Chondrocyte (in vitro differentiated cells): Measurements from ENCODE around the gene GPN2. TPM values are rescaled to one million over a fixed set of nuclear protein-coding genes. Genes with fewer than 3 reads are reported as not detected.

Experiments used
- DNase-seq: peaks from one replicate; pipeline ENCODE4 v3.0.0; 2021; ENCODE audit warnings: mixed read lengths, low spot score
- H3K27ac Mint-ChIP-seq: one replicate; pipeline ENCODE4 v1.8.0; 2021; ENCODE audit warnings: mild to moderate bottlenecking, moderate library complexity, mixed read lengths; ENCODE audit not compliant: unreplicated experiment
- H3K27me3 Mint-ChIP-seq: 2 replicates; pipeline ENCODE4 v1.8.0; 2021; ENCODE audit warnings: low read depth, mixed read lengths
- H3K36me3 Mint-ChIP-seq: 2 replicates; pipeline ENCODE4 v1.8.0; 2021; ENCODE audit warnings: low read depth, mixed read lengths
- H3K4me1 Mint-ChIP-seq: 2 replicates; pipeline ENCODE4 v1.8.0; 2021; ENCODE audit warnings: low read depth, mild to moderate bottlenecking, mixed read lengths
- H3K4me3 Mint-ChIP-seq: one replicate; pipeline ENCODE4 v1.8.0; 2021; ENCODE audit warnings: mild to moderate bottlenecking, moderate library complexity, mixed read lengths; ENCODE audit not compliant: unreplicated experiment
- H3K9me3 Mint-ChIP-seq: 2 replicates; pipeline ENCODE4 v1.8.0; 2021; ENCODE audit warnings: low read depth, mixed read lengths
- CTCF ChIP-seq: fragments of 200-600 bp; sonication (generic); IDR thresholded peaks from 2 replicates; pipeline ENCODE4 v1.5.0; 2021; ENCODE audit warnings: antibody characterized with exemption, mild to moderate bottlenecking, moderate library complexity
- total RNA-seq: library from RNA; stranded (reverse); gene quantifications from 3 replicates; pipeline ENCODE4 v1.2.1, GENCODE V29; 2021

The GPN2 gene
- total RNA-seq, 1 donor from 2014 or later: 19.8 TPM

- no peaks in the 10 kb centered on the region for H3K27me3 Mint-ChIP-seq
- no peak overlapping the region for H3K4me3 Mint-ChIP-seq
- DNase-seq: peak; percentile 4
- no peaks in the 10 kb centered on the region for H3K9me3 Mint-ChIP-seq
- no peaks in the 10 kb centered on the region for H3K36me3 Mint-ChIP-seq
- no peak overlapping the region for H3K27ac Mint-ChIP-seq
- H3K4me1 Mint-ChIP-seq: no peaks in the 10 kb centered on the region
- TF ChIP-seq CTCF: no peak
Observed at GRCh38 chr1:26910343-26911160, 20.5 kb upstream of the GPN2 start.

GRCh38 chr1:26909951-26910342 is 19.9 kb upstream of the GPN2 start:
- Mint-ChIP-seq H3K27ac (no peak overlapping the region), H3K4me1 (no peaks in the 10 kb centered on the region), H3K36me3 (no peaks in the 10 kb centered on the region), H3K4me3 (no peak overlapping the region), H3K27me3 (no peaks in the 10 kb centered on the region), H3K9me3 (no peaks in the 10 kb centered on the region)
- peak; percentile 13 for DNase-seq
- no peak for TF ChIP-seq CTCF

GRCh38 chr1:26907071-26907917 is 17.2 kb upstream of the GPN2 start:
- H3K9me3 Mint-ChIP-seq: no peaks in the 10 kb centered on the region
- no peaks in the 10 kb centered on the region for H3K36me3 Mint-ChIP-seq
- H3K4me1 Mint-ChIP-seq: no peaks in the 10 kb centered on the region
- no peak overlapping the region for H3K27ac Mint-ChIP-seq
- H3K4me3 Mint-ChIP-seq: no peak overlapping the region
- H3K27me3 Mint-ChIP-seq: no peaks in the 10 kb centered on the region
- DNase-seq: no peak
- no peak for TF ChIP-seq CTCF

GRCh38 chr1:26900815-26901511 is 10.9 kb upstream of the GPN2 start:
- H3K4me1 Mint-ChIP-seq: peaks cover 21% of the 10 kb centered on the region
- no peaks in the 10 kb centered on the region for H3K27me3 Mint-ChIP-seq
- no peaks in the 10 kb centered on the region for H3K9me3 Mint-ChIP-seq
- peak overlapping the region; percentile 90 for H3K4me3 Mint-ChIP-seq
- no peak for TF ChIP-seq CTCF
- no peak for DNase-seq
- peak overlapping the region; percentile 99 for H3K27ac Mint-ChIP-seq
- H3K36me3 Mint-ChIP-seq: peaks cover 4% of the 10 kb centered on the region
